Stomach (tissue), 4 donors: ENCODE data around the gene ADNP.

Experiments used
- EP300 ChIP-seq: sonication (generic); formaldehyde crosslinking; IDR thresholded peaks from one replicate; pipeline ENCODE4 v1.6.1; 2017; ENCODE audit warnings: antibody characterized with exemption
- POLR2A ChIP-seq, 4 donors: fragments of 450-650 bp; IDR thresholded peaks; one replicate each; pipeline ENCODE4 v1.6.1; 2016; ENCODE audit warnings: antibody characterized with exemption in 4 of 4, control low read depth in 2 of 4, mild to moderate bottlenecking in 1 of 4, moderate library complexity in 1 of 4

DNA sequence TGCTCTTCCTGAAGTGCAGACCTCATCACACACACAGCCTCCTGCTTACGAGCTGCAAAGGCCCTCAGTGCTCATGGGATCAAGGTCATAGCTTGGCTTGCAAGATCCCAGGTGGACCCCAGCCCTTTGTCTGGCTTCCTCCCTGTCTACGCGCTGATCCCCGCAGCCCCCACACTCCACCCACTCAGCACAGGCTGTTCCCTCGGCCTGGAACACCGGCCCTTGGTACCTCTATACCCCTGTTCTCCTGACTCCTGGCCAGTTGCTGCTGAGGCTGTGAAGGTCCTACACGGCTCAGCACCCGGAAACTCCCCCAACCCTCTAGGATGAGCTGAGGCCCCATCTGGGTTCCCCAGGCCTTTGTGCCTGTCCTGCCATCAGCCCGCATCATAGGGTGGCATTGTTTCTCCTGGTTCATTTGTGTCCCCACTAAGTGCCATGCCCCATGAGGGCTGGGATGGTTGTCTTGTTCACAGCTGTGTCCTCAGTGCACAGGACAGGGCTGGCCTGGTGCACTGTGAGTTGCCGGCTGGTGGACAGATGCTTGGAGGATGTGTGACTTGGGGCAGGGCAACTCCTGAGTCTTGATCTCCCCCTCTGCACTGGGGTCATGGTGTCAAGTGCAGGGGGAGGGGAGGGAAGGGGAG, 57.0 kb downstream of the ADNP start:
- TF ChIP-seq POLR2A (IDR thresholded peaks at IDR 0.05) (no peak), EP300 (no peak)
